Type B pancreatic cell (in vitro differentiated cells): Measurements from ENCODE around the gene C1QTNF3. TPM values are rescaled to one million over a fixed set of nuclear protein-coding genes. Genes with fewer than 3 reads are reported as not detected.
A peak's percentile ranks its signal among the peaks of the same experiment; 100 is the strongest.

ENCODE experiments used
- DNase-seq: peaks from one replicate; pipeline ENCODE4 v3.0.0; 2021; ENCODE audit warnings: mixed read lengths; ENCODE audit not compliant: unreplicated experiment; ENCODE audit errors: extremely low spot score
- H3K27ac Mint-ChIP-seq: 2 replicates; pipeline ENCODE4 v1.8.0; 2021; ENCODE audit warnings: mild to moderate bottlenecking, mixed read lengths
- H3K27me3 Mint-ChIP-seq: 2 replicates; pipeline ENCODE4 v1.8.0; 2021; ENCODE audit warnings: mixed read lengths
- H3K36me3 Mint-ChIP-seq: 2 replicates; pipeline ENCODE4 v1.8.0; 2021; ENCODE audit warnings: mixed read lengths
- H3K4me1 Mint-ChIP-seq: one replicate; pipeline ENCODE4 v1.8.0; 2021; ENCODE audit warnings: mixed read lengths; ENCODE audit not compliant: unreplicated experiment
- H3K4me3 Mint-ChIP-seq: 2 replicates; pipeline ENCODE4 v1.8.0; 2021; ENCODE audit warnings: mild to moderate bottlenecking, mixed read lengths
- H3K9me3 Mint-ChIP-seq: 2 replicates; pipeline ENCODE4 v1.8.0; 2021; ENCODE audit warnings: mixed read lengths
- CTCF ChIP-seq: fragments of 200-600 bp; sonication (generic); conservative IDR thresholded peaks from 2 replicates; pipeline ENCODE4 v1.5.0; 2021; ENCODE audit warnings: antibody characterized with exemption, mild to moderate bottlenecking
- total RNA-seq: library from RNA; stranded (reverse); gene quantifications from 2 replicates; pipeline ENCODE4 v1.2.1, GENCODE V29; 2021; ENCODE audit warnings: low replicate concordance

C1QTNF3 gene
- total RNA-seq, 1 donor from 2014 or later = 5.1 TPM

GRCh38 chr5:33975852-33976251 lies 67.2 kb downstream of the C1QTNF3 start:
- no peak overlapping the region for H3K27ac Mint-ChIP-seq
- H3K9me3 Mint-ChIP-seq = no peaks in the 10 kb centered on the region
- H3K36me3 Mint-ChIP-seq = no peaks in the 10 kb centered on the region
- TF ChIP-seq CTCF = no peak
- H3K27me3 Mint-ChIP-seq = no peaks in the 10 kb centered on the region
- no peak overlapping the region for H3K4me3 Mint-ChIP-seq
- no peak for DNase-seq
- peaks cover 6% of the 10 kb centered on the region for H3K4me1 Mint-ChIP-seq

- DNase-seq = no peak
- H3K27me3 Mint-ChIP-seq = no peaks in the 10 kb centered on the region
- no peak overlapping the region for H3K27ac Mint-ChIP-seq
- no peaks in the 10 kb centered on the region for H3K36me3 Mint-ChIP-seq
- H3K9me3 Mint-ChIP-seq = no peaks in the 10 kb centered on the region
- no peak for TF ChIP-seq CTCF
- H3K4me3 Mint-ChIP-seq = no peak overlapping the region
- peaks cover 8% of the 10 kb centered on the region for H3K4me1 Mint-ChIP-seq
These were observed 69.7 kb downstream of the C1QTNF3 start for GRCh38 chr5:33973271-33973670.

GRCh38 chr5:33969572-33970452 lies 73.2 kb downstream of the C1QTNF3 start:
- Mint-ChIP-seq H3K27ac (no peak overlapping the region), H3K36me3 (no peaks in the 10 kb centered on the region), H3K27me3 (no peaks in the 10 kb centered on the region), H3K4me1 (peaks cover 8% of the 10 kb centered on the region), H3K9me3 (peaks cover 5% of the 10 kb centered on the region), H3K4me3 (no peak overlapping the region)
- DNase-seq = no peak
- TF ChIP-seq CTCF = peak; percentile 83

GRCh38 chr5:33968211-33969005 lies 74.6 kb downstream of the C1QTNF3 start:
- Mint-ChIP-seq H3K36me3 (no peaks in the 10 kb centered on the region), H3K9me3 (peaks cover 5% of the 10 kb centered on the region), H3K27ac (no peak overlapping the region), H3K4me1 (peaks cover 7% of the 10 kb centered on the region), H3K4me3 (no peak overlapping the region), H3K27me3 (no peaks in the 10 kb centered on the region)
- DNase-seq = no peak
- no peak for TF ChIP-seq CTCF

Other genes with a start within 250 kb of the C1QTNF3 start
- gene ADAMTS12, start 151.2 kb downstream of the C1QTNF3 start, total RNA-seq = 1.5 and 32.1 TPM in 2 replicates
- 0.31 TPM in 1 of 2 replicates, not detected in the other for gene RXFP3, start 106.8 kb downstream of the C1QTNF3 start, total RNA-seq
- 0.62 and 2.1 TPM in 2 replicates for gene SLC45A2, start 58.5 kb downstream of the C1QTNF3 start, total RNA-seq
- gene AMACR, start 35.2 kb downstream of the C1QTNF3 start, total RNA-seq = 30.7 and 35.1 TPM in 2 replicates